ENCODE results near the gene BTBD9. TPM values are rescaled to one million over a fixed set of nuclear protein-coding genes. Genes with fewer than 3 reads are reported as not detected.

BTBD9 gene
- total and polyA plus RNA-seq, 2 donors (not counting 3 experiments of a cell fraction or from before 2014, with no cell fraction given), result 4.9 to 15.0 TPM

DNA sequence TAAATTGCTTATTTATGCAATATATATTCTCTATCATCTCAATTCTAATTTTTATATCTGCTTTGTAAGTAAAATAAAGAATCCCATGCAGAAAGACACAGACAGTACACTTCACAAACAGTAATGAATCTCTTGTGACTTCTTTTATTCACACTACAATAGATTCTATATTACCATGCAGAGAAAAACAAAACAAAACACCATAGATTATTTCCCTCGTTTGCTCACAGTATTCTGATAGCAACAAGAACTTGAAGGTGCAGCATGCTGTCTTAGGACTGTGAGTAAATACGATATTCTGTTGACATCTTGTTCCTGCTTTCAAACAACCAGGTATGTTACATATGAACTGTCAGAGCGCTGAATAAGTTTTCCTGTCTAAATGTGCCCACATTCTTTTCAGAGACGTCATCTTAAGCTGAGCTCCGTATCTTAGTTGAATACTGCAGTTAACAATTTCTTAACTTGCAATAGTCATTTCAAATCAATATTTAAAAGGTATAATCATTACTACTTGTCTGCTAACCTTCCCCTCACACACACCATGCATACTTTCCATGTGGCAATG lies 140.1 kb downstream of the BTBD9 start:
- DNase-seq (ENCODE audit: low read depth, low spot score), result no peak
- H3K4me1 ChIP-seq (ENCODE audit: control insufficient read depth, extremely low read depth, insufficient read depth, low read length), result no peaks in the 10 kb centered on the region
- dilution Hi-C loops (cut with MboI; ENCODE audit: extremely low pct_ligation_motif_present, low sequenced_read_pairs), result no loop called here
- intact Hi-C loops (cut with micrococcal nuclease), result no loop called here
- POLR2A ChIA-PET, result no interaction called here
- BruUV-seq (replicated peaks), result no TSS peak
- H3K79me2 ChIP-seq (ENCODE audit: control insufficient read depth, insufficient read depth, low read length), result no peaks in the 10 kb centered on the region
- no peak overlapping the region for H3K4me3 ChIP-seq (replicated peaks in 1 of 3; ENCODE audit: insufficient read depth in 1 of 3, low read depth in 1 of 3, low read length in 3 of 3)
- H3K27me3 ChIP-seq (ENCODE audit: control insufficient read depth in 2 of 2, insufficient read depth in 2 of 2, low read length in 2 of 2), result peaks cover 0 to 4% of the 10 kb centered on the region in 2 experiments
- no peaks in the 10 kb centered on the region for H3K36me3 ChIP-seq (ENCODE audit: control insufficient read depth in 2 of 2, extremely low read depth in 1 of 2, insufficient read depth in 2 of 2, low read length in 2 of 2)
- FAIRE-seq, result no peak
- no peaks in the 10 kb centered on the region for H4K20me1 ChIP-seq (replicated peaks; ENCODE audit: control insufficient read depth, extremely low read depth, insufficient read depth, low read length)
- no peak overlapping the region for H2AFZ ChIP-seq (ENCODE audit: low read depth, low read length)
- no peak overlapping the region for H3K4me2 ChIP-seq (ENCODE audit: insufficient read depth, low read length)
- CTCF ChIA-PET, result interaction anchor here (0.9 kb wide), 1 partner anchor 19 kb away, joined by 3 read pairs; no protein-coding TSS in a partner anchor
- no peak overlapping the region for H3K9ac ChIP-seq (replicated peaks; ENCODE audit: extremely low read depth, insufficient read depth, low read length)
- H3K9me3 ChIP-seq (replicated peaks; ENCODE audit: control insufficient read depth, insufficient read depth, low read length), result no peaks in the 10 kb centered on the region
- TF ChIP-seq, protein P1, sequence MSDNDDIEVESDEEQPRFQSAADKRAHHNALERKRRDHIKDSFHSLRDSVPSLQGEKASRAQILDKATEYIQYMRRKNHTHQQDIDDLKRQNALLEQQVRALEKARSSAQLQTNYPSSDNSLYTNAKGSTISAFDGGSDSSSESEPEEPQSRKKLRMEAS (IDR thresholded peaks at IDR 0.05; ENCODE audit: insufficient read depth, insufficient read length), result no peak
- no peak for TF ChIP-seq GATA2 (IDR thresholded peaks at IDR 0.05; ENCODE audit: insufficient read depth, insufficient read length, low read depth, low read length)
- no peak overlapping the region for H3K27ac ChIP-seq (ENCODE audit: insufficient read depth, low read depth, low read length)
- no peaks in the 10 kb centered on the region for H3K9me1 ChIP-seq (replicated peaks; ENCODE audit: control insufficient read depth, extremely low read depth, insufficient read depth, low read length)

DNA sequence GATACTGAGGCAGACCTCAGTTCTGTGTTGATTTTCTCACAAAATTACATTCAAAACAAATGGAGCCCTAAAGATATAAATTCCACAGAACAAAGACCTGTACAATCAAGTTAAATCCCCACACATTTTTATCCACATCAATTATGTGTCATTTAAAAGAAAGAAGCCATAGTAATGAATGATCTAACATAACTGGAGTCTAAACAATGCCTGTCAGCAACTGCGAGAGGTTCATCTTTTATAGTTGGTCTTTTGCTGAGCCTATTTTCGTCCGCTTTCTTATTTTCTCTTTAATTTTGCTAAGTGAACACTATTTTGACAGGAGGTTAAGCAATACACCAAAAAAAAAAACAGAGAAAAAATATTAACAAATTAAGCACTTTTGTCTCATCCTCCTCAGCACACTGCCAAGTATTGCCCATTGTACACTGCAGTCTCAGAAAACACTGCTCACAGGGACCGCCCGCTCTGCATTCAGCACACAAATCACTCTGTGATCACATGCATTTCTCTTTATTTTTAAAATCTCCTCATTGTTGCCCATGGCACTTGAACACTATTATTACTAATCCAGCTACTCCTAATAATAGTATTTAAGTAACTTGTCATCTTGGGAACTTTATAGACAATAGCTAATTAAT lies 140.8 kb downstream of the BTBD9 start:
- Histone ChIP-seq H2AFZ (ENCODE audit: low read depth, low read length) (no peak overlapping the region), H3K9ac (replicated peaks; ENCODE audit: extremely low read depth, insufficient read depth, low read length) (no peak overlapping the region), H3K9me3 (replicated peaks; ENCODE audit: control insufficient read depth, insufficient read depth, low read length) (no peaks in the 10 kb centered on the region), H3K79me2 (ENCODE audit: control insufficient read depth, insufficient read depth, low read length) (no peaks in the 10 kb centered on the region), H3K36me3 (ENCODE audit: control insufficient read depth in 2 of 2, extremely low read depth in 1 of 2, insufficient read depth in 2 of 2, low read length in 2 of 2) (no peaks in the 10 kb centered on the region), H3K4me2 (ENCODE audit: insufficient read depth, low read length) (no peak overlapping the region), H3K4me1 (ENCODE audit: control insufficient read depth, extremely low read depth, insufficient read depth, low read length) (no peaks in the 10 kb centered on the region), H4K20me1 (replicated peaks; ENCODE audit: control insufficient read depth, extremely low read depth, insufficient read depth, low read length) (no peaks in the 10 kb centered on the region), H3K9me1 (replicated peaks; ENCODE audit: control insufficient read depth, extremely low read depth, insufficient read depth, low read length) (no peaks in the 10 kb centered on the region), H3K27me3 (ENCODE audit: control insufficient read depth in 2 of 2, insufficient read depth in 2 of 2, low read length in 2 of 2) (peaks cover 0 to 2% of the 10 kb centered on the region in 2 experiments), H3K4me3 (replicated peaks in 1 of 3; ENCODE audit: insufficient read depth in 1 of 3, low read depth in 1 of 3, low read length in 3 of 3) (no peak overlapping the region), H3K27ac (ENCODE audit: insufficient read depth, low read depth, low read length) (no peak overlapping the region)
- no peak for TF ChIP-seq GATA2 (IDR thresholded peaks at IDR 0.05; ENCODE audit: insufficient read depth, insufficient read length, low read depth, low read length)
- no peak for TF ChIP-seq MYC (IDR thresholded peaks at IDR 0.05; ENCODE audit: low read depth, low read length)
- TF ChIP-seq POLR2AphosphoS5 (IDR thresholded peaks at IDR 0.05; ENCODE audit: insufficient read depth, low read depth, low read length), result no peak
- no peak for TF ChIP-seq FOS (IDR thresholded peaks at IDR 0.05; ENCODE audit: borderline replicate concordance, insufficient read depth, low read length)
- TF ChIP-seq, protein P2, sequence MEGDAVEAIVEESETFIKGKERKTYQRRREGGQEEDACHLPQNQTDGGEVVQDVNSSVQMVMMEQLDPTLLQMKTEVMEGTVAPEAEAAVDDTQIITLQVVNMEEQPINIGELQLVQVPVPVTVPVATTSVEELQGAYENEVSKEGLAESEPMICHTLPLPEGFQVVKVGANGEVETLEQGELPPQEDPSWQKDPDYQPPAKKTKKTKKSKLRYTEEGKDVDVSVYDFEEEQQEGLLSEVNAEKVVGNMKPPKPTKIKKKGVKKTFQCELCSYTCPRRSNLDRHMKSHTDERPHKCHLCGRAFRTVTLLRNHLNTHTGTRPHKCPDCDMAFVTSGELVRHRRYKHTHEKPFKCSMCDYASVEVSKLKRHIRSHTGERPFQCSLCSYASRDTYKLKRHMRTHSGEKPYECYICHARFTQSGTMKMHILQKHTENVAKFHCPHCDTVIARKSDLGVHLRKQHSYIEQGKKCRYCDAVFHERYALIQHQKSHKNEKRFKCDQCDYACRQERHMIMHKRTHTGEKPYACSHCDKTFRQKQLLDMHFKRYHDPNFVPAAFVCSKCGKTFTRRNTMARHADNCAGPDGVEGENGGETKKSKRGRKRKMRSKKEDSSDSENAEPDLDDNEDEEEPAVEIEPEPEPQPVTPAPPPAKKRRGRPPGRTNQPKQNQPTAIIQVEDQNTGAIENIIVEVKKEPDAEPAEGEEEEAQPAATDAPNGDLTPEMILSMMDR (IDR thresholded peaks at IDR 0.05; ENCODE audit: extremely low read depth in 1 of 2, insufficient read depth in 1 of 2, low read depth in 1 of 2, low read length in 2 of 2), result no peak
- TF ChIP-seq EZH2 (IDR thresholded peaks at IDR 0.05; ENCODE audit: borderline replicate concordance, low read depth, low read length, severe bottlenecking), result no peak
- no peak for TF ChIP-seq JUN (IDR thresholded peaks at IDR 0.05; ENCODE audit: borderline replicate concordance, insufficient read depth, insufficient read length, low read depth)
- TF ChIP-seq POLR2A (IDR thresholded peaks at IDR 0.05; ENCODE audit: low read depth, low read length), result no peak
- TF ChIP-seq, protein P1 (IDR thresholded peaks at IDR 0.05; ENCODE audit: insufficient read depth, insufficient read length), result no peak
- dilution Hi-C loops (cut with MboI; ENCODE audit: extremely low pct_ligation_motif_present, low sequenced_read_pairs), result no loop called here
- POLR2A ChIA-PET, result no interaction called here
- intact Hi-C loops (cut with micrococcal nuclease), result no loop called here
- CTCF ChIA-PET, result interaction anchor here (1.0 to 1.5 kb wide), 5 partner anchors 11 to 466 kb away, joined by 3 to 6 read pairs (median 4); no protein-coding TSS in a partner anchor
- no peak for FAIRE-seq
- no peak for DNase-seq (ENCODE audit: low read depth, low spot score)
- BruUV-seq (replicated peaks), result no TSS peak

Data from endothelial cell of umbilical vein (primary cell).